HG02870 (cell line): Measurements from ENCODE around the gene RNF17.

Experiments used
- ATAC-seq: cut with Tn5 transposase; IDR thresholded peaks from one replicate; pipeline ENCODE4 v1.9.1; 2021; ENCODE audit warnings: mild to moderate bottlenecking, moderate library complexity; ENCODE audit not compliant: unreplicated experiment

RNF17 gene

DNA sequence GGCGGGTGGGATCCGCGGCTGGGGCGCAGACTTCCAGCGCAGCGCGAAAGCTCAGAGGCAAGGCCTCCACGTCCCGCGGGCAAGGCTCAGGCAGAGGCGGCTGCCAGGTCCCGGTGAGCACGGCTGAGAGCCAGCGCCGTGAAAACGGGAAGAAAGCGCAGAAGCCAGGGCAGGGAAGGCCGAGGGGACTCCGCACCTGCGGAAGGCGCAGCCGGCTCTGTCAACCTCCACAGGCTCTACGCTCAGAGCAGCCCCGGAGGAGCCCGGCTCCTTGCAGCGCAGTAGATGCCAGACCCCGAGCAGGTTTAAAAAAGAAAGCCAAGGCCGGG is 131.0 kb downstream of the RNF17 start:
- no peak for ATAC-seq

DNA sequence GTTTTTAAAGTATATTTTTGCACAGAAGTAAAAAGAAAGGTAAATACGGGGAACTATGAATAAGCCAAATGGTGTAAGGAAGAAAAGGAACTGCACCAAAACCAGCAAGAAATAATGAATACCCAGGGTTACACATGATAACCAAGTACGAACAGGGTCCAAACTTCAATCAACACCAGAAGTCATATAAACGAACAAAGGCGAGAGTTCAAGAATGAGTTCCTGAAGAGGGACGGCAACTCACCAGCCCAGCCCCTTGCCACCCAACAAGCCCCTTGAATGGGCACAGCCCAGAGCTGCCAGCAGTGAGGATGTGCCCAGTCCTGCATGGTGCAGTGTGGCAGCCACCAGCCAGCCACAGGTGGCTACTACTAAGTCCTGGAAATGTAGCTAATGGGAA is 132.1 kb downstream of the RNF17 start:
- no peak for ATAC-seq

DNA sequence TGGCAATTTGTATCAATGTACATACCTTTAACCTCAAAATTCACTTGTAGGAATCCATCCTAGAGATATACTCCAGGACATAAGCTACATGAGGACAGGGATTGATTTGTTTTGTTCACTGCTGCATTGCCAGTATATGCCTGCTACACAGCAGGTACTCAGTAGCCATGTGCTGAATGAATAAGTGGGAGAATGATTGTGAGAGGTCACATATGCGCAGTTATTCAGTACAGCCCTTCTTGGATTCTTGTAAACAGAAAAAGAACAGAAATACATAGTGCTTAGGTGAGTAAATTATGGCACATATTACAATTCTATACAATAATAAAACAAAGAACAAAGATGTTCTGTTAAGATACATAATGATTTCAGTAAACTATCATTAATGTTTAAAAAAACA is 133.3 kb downstream of the RNF17 start:
- ATAC-seq: no peak

DNA sequence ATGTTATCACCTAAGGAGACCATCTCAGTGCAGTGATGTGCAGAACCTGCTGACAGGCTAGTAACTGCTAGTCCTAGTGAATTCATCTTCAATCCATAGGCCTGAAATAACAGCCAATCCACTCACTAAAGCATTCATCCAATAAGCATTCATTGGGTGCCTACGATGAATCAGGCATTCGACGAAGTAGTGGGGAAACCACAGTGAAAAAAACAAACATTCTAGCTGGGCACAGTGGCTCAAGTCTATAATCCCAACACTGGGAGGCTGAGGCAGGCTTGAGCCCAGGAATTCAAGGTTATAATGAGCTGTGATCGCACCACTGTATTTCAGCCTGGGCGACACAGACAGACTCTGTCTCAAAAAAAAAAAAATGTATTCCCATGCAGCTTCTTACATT is 135.6 kb downstream of the RNF17 start:
- no peak for ATAC-seq

DNA sequence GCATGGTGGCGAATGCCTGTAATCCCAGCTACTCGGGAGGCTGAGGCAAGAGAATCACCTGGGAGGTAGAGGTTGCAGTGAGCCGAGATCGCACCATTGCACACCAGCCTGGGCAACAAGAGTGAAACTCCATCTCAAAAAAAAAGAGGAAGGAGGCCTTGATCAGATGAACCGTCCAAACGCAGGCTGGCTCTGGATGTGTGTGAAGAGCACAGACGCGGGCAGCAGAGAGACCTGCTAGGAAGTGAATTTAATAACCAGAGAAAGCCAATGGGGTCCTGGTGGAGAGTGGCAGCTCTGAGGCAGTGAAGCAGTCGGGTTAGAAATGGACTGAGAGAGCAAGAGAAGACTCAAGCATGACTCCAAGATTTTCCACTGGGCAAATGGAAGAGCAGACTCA is 136.5 kb downstream of the RNF17 start:
- ATAC-seq: peak; percentile 73

DNA sequence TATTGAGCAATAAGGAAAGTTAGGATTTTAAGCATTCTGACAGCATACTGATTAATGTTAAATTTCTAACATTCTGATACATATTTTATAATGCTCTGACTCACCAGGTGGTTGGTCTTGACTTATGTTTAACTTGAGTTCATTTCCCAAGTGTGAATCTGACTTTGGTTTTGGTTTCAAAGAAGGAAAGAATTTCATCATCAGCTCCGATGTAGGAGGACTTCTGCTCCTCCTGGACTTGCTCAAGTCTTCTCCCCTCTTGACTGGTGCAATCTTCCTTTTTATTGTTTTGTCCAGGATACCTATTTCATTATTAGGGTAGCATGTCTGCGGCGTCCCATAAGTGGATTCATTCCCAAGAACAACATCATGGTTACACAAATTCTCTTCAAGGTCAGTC is 141.3 kb downstream of the RNF17 start:
- no peak for ATAC-seq

DNA sequence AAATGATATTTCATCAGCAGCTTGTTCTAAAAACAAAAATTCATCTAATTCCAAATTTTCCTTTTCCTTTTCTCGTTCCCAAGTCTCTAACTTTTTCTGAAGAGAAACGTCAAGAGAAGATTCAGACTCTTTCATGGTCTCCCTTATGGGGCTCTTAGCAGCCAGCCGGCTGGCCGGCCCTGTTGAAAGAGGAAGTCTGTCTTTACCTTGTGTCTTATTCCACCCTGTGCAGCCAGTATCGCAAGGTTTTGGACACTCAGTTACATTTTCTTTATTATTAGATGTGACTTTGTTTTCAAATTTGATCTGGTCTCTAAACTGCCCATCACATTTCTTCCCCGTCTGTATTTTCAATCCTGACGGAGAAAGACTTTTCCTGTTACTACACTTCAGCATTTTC is 142.3 kb downstream of the RNF17 start:
- no peak for ATAC-seq

DNA sequence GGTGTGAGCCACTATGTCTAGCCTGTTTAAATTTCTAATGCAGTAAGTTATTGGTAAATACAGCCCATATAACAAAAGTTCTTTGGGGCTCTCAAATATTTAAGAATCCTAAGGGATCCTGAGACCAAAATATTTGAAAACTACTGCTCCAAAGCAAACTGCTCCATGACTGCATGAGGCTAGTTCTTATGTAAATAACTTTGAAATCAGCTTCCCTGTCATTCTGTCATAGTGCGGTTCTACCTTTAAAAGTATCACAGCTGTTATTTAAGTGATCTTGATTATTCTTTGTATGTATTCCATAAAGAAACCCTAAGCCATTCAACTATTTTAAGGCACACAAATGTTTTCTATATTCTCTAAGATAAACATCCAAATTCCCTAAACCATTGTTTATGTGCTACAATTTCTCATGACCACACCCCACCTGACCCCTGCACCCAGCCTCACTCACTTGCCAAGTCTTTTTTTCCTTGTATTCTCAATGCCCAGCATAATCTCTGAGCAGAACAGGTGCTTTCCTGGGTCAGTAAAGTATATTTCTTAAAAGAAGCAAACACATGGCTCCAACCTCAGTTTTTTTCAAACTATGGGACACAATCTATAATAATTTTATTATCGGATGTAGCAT is 146.6 kb downstream of the RNF17 start:
- no peak for ATAC-seq

DNA sequence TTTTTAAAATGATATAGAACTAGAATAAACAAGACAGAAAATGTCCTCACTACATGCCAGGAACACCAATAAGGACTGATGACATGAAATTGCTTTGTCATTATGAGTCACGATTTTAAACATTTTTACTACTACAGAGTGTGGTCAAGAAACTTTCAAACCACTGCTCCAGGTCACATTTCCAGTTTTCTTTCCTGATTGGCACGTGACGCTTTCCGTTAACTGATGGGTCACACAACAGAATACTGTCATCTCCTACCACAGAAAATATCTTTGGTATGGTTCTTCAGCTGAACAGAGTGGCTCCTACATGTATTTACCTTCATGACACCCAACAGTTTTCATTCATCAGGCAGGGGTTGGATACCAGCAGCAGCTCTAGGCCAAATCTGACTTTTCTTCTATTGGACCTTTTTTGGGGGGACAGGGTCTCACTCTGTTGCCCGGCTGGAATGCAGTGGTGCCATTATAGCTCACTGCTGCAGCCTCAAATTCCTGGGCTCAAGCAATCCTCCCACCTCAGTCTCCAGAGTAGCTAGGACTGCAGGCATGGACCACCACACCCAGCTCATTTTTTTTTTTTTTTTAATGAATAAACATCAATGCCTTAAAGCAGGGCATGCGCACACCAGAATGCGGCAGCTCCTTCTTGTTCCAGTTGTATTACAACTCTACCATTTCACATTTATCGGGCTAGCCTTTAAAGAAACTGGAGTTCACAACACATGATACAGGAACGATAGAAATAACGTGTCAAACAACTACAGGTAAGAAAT is 147.4 kb downstream of the RNF17 start:
- ATAC-seq: no peak

DNA sequence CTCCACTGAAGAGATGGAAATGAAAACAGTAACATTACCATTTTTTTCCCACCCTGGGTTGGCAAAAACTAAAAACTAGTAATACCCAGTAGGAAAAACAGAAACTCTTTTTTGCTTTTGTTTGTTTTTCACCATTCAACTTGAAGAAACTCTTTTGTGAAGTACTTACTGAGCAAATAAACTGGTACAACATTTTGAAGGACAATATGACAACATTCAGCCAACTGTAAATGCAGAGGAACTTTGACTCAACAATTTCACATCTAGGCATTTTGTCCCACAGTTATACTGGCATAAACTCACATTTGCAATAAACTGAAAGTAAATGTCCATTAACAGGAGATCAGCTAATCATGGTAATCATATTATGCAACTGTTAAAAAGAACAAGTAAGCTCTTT is 152.5 kb downstream of the RNF17 start:
- no peak for ATAC-seq

DNA sequence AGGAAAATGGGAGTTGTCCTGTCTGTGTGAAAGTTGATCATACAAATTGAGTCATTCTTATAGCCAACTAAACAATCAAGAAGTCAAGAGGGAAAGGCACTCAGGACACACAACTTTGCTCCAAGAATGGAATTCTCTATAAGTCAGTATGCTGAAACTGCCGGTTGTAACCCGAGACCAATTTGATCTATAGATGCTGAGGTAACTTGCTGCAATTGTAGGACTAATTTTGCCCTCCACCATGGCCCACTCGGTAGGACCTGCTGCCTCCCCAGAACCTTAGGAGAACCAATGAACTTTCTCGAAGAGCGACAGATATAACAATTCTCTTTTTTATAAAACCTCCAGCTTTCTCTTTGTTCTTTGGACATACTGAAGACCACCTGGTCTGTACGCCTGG is 157.0 kb downstream of the RNF17 start:
- no peak for ATAC-seq

DNA sequence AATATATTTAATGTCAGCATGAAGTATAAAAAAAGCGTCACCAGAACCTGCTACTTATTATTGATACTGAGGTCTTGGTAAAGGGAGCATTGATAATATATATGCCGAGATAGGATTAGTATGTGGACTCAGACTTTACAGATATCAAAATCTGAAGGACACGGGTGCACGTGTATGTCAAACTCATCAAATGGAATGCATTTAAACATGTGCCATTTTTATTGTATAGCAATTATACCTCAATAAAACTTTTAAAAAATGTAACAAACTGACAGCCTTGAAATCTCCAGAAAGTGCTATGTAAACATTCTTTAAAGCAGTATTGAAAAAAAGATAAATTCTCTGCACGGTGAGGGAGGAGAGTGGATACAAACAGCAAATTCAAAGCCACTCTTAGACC is 157.9 kb downstream of the RNF17 start:
- ATAC-seq: no peak

DNA sequence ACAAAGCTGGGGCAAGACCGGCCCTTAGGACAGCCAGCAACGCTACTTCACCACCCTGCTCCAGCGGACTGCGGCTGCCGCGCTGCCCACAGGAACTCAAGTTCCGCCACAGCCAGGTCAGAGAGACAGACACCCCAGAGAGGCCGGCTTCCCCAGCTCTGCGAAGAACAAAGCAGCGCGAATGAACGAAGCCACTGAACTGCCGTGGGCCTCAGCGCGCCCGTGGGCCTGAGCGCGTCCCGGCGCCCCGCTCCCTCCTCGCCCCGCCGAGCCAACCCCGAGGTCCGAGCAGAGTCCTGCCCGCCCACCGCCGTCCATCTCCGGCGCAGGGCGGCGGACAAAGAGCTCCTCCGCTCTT is 158.4 kb downstream of the RNF17 start:
- ATAC-seq: peak; percentile 16

DNA sequence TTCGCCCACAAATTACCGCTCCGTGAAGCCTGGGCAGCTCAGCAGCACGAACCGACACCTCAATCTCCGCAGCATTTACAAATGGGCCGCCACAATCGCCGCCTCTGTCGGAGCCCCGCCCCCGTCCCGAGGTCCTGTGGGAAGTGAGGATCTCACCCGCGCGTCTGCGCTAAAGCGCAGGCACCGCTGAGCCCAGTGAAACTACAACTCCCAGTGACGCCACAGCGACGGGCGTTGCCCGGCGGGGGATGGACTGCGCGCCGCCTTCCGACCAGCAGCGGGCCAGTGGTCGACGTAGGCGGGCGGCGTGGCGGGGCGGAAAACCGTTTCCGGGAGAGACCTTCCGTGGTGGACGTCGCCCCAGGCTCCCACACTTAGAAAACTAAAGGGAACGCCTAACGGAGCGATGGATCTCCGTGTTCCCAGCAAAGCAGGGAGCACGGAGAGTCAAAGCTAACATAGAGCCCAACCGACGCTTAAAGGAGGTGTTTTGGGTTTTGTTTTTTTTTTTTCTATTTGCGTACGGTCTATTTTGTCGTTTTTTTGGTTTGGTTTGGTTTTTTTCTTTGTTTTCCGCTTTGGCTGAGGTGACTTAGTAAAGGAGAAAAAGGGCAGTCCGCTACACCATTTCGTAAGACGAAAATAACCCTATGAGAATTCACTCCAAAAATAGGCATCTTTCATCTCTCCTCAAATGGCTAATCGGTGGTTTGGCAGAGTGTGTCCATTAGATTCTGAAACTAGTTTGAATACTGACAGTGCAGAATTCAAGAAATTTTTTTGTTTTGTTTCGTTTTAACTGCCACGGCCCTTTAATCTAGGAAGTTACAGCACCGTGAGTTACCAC is 159.0 kb downstream of the RNF17 start:
- peak; percentile 91 for ATAC-seq

DNA sequence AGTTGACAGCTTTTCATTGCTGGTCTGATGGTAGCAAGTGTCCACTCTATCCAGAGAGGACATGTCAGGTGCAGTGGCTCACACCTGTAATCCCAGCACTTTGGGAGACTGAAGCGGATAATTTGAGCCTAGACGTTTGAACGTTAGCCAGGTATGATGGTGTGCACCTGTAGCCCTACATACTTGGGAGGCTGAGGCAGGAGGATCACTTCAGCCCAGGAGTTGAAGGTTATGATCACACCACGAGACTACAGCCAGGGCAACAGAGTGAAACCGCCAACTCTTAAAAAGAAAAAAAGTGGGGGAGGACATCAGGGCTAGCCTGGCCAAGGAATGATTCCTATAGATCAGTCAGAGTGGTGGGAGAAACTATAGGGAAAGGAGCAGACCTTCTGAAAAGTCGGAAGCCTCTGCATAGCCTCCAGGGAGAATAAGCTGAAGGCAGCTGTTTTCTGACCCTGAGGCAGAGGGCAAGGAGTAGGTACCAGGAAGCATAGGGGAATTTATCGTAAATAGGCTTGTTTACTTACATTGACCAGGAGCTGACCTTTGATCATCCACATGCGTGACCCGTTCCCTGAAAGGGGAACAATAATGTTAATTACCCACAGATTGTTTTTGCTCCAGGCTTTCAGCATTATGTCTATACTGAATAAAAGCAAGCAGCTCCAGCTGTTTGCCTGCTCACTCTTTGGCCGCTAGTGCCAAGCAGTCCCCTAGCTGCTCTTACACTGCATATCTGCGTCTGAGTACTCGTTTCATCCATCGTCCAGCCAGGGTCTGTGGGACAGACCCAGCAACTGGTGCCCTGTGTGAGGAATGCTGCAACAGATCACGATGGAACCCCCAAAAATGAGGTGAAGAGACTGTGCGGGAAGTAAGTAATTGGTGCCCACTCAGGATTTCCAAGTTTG is 161.6 kb downstream of the RNF17 start:
- ATAC-seq: no peak

DNA sequence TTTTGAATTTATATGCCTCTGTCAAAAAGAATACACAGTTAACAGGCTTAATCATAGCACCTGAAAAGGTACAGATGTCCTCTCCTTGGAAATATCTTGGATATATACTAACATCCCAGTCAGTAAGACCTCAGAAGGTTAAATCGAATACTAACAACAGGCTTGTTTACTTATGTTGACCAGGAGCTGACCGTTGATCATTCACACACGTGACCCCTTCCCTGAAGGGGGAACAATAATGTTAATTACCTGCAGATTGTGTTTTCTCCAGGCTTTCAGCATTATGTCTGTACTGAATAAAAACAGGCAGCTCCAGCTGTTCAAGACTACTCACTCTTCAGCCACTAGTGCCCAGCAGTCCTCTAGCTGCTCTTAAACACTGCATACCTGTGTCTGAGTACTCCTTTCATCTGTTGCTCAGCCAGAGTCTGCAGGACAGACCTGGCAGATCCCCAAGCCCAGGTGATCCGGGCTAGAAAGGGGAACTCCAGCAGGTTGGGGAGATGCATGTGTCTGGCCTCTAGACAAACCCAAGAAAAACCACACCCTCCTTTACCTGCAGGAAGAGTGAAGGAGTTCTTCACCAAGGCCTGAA is 163.9 kb downstream of the RNF17 start:
- ATAC-seq: no peak

DNA sequence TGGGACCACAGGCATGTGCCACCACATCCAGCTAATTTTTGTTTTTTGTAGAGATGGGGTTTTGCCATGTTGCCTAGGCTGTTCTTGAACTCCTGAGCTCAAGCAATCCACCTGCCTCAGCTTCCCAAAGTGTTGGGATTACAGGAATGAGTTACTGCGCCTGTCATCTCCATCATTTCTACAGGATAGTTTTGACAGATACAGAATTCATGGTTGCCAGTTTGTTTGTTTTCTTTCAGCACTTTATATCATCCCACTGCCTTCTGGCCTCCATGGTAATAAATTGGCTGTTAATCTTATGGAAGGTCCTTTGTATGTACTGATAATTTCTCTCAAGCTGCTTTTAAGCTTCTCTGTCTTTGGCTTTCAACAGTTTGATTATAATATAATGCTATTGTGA is 165.2 kb downstream of the RNF17 start:
- ATAC-seq: no peak
